ENCODE results near the gene CST4.

The CST4 gene

DNA sequence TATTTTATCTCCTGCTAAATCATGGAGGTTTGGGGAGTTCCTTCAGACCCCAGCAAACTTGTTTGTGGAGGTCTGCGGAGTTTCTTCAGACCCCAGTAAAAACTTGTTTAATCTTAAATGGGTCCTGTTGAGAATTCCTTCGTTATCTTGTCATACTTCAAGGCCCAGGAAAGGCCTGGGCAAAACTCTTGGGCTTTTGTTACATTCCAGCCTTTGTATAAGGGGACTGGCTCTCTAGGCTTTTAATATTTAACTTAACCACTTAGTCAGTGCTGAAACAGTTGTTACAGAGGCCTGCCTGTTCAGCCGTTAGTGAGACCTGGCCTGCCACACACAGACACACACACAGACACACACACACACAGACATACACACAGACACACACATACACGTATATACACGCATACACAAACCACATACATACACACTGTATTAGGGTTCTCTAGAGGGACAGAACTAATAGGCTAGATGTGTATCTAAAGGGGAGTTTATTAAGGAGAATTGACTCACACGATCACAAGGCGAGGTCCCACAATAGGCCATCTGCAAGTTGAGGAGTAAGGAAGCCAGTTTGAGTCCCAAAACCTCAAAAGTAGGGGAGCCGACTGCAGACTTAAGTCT, 29.7 kb downstream of the CST4 start:
- CTCF ChIA-PET = interaction anchor here (2.4 kb wide), 1 partner anchor 9 kb away, joined by 8 read pairs; no protein-coding TSS in a partner anchor

DNA sequence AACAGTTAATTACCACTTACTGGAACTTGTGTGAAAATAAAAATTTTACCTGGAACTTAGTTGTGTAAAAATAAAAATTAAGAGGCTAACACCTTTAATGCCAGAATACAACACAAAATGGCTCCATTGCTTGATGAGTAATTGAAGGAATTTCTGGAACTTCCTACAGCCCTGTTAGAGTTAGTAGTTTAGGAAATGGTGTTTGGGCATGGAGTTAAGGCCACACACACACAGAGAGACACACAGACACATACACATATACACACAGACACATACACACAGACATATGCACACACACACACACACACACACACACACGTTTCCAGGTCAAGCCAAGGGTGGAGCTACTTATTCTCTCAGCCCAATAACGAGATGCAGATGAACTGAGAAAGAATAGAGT, 30.5 kb downstream of the CST4 start:
- H3K4me1 ChIP-seq (ENCODE audit: control insufficient read depth, insufficient read depth, low read length) = no peaks in the 10 kb centered on the region
- CTCF ChIA-PET = interaction anchor here (2.4 kb wide), 1 partner anchor 10 kb away, joined by 8 read pairs; no protein-coding TSS in a partner anchor

More for the DNA sequence above, 29.7 kb downstream of the CST4 start:
- Histone ChIP-seq H3K27ac (ENCODE audit: extremely low read depth, low read depth, low read length) (no peak overlapping the region), H3K4me3 (ENCODE audit: low read depth, low read length) (no peak overlapping the region), H3K36me3 (ENCODE audit: control insufficient read depth in 2 of 2, insufficient read depth in 1 of 2, low read length in 2 of 2) (no peaks in the 10 kb centered on the region), H3K4me1 (ENCODE audit: control insufficient read depth, insufficient read depth, low read length) (no peaks in the 10 kb centered on the region), H3K9me3 (ENCODE audit: control insufficient read depth, insufficient read depth, low read depth, low read length) (no peaks in the 10 kb centered on the region)
- POLR2A ChIA-PET = no interaction called here
- TF ChIP-seq, protein P1, sequence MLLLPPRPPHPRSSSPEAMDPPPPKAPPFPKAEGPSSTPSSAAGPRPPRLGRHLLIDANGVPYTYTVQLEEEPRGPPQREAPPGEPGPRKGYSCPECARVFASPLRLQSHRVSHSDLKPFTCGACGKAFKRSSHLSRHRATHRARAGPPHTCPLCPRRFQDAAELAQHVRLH (tag by site-specific recombination; IDR thresholded peaks at IDR 0.05) = no peak
- no peak for TF ChIP-seq GLIS1 (tag by site-specific recombination; IDR thresholded peaks at IDR 0.05)
- no peak for TF ChIP-seq HOXC10 (CRISPR knock-in tag; IDR thresholded peaks at IDR 0.05)
- TF ChIP-seq GLIS2 (tag by site-specific recombination; IDR thresholded peaks at IDR 0.05) = no peak
- TF ChIP-seq GFI1B (tag by site-specific recombination; IDR thresholded peaks at IDR 0.05) = no peak

DNA sequence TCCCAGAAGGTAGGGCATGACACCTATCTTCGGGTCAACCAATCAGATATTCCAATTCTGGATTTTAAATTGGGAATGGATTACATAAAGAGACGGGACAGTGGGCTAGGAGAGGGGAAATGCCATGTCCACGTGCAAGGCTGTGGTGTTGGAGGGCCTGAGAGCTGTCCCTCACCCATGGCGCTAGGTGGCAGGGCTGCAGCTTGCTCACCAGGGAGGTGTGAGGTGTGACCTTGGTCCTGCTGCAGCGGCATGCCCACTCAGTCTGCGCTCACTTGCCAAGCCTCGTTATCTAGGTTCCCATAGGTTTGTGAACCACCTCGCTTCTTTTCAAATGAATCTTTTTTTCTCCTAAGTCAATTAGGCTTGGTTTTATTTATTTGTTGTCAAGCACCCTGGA, 31.6 kb downstream of the CST4 start:
- CTCF ChIA-PET = no interaction called here

More for the DNA sequence above, 30.5 kb downstream of the CST4 start:
- Histone ChIP-seq H3K4me3 (ENCODE audit: low read depth, low read length) (no peak overlapping the region), H3K9me3 (ENCODE audit: control insufficient read depth, insufficient read depth, low read depth, low read length) (no peaks in the 10 kb centered on the region), H3K27ac (ENCODE audit: extremely low read depth, low read depth, low read length) (no peak overlapping the region), H3K36me3 (ENCODE audit: control insufficient read depth in 2 of 2, insufficient read depth in 1 of 2, low read length in 2 of 2) (no peaks in the 10 kb centered on the region)
- POLR2A ChIA-PET = no interaction called here
- TF ChIP-seq SETDB1 (IDR thresholded peaks at IDR 0.05; ENCODE audit: insufficient read length, low read length) (no peak), GLI2 (tag by site-specific recombination; IDR thresholded peaks at IDR 0.05; ENCODE audit: borderline replicate concordance, low read depth) (no peak), ZNF830 (tag by site-specific recombination; IDR thresholded peaks at IDR 0.05; ENCODE audit: low read depth) (no peak), ZNF658 (tag by site-specific recombination; IDR thresholded peaks at IDR 0.05) (no peak)

DNA sequence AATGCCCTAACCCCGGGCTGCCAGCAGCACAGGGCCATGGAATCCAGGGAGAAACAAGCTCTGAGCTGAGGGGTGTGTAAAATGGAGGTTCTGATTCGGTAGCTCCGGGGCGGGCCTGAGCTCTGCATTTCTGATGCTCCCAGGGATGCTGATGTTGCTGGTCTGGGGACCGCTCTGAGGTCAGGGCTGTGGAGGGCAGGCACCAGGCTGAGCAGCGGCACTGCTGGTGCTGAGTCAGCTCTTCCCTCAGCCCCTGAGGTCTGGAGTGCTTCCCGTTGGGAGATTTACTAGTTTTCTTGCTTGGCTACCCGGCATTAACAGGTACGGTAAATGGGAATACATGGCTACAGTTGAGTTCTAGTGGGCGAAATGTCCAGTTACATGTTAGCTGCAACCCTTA, 32.5 kb downstream of the CST4 start:
- CTCF ChIA-PET = no interaction called here
- POLR2A ChIA-PET = no interaction called here
- H3K27ac ChIP-seq (ENCODE audit: extremely low read depth, low read depth, low read length) = no peak overlapping the region
- TF ChIP-seq ZNF600 (tag by site-specific recombination; IDR thresholded peaks at IDR 0.05) = no peak
- TF ChIP-seq TCF7L2 (IDR thresholded peaks at IDR 0.05; ENCODE audit: borderline replicate concordance, low read depth, low read length) = no peak
- TF ChIP-seq, protein P2, sequence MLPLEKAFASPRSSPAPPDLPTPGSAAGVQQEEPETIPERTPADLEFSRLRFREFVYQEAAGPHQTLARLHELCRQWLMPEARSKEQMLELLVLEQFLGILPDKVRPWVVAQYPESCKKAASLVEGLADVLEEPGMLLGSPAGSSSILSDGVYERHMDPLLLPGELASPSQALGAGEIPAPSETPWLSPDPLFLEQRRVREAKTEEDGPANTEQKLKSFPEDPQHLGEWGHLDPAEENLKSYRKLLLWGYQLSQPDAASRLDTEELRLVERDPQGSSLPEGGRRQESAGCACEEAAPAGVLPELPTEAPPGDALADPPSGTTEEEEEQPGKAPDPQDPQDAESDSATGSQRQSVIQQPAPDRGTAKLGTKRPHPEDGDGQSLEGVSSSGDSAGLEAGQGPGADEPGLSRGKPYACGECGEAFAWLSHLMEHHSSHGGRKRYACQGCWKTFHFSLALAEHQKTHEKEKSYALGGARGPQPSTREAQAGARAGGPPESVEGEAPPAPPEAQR (tag by site-specific recombination; IDR thresholded peaks at IDR 0.05) = no peak
- TF ChIP-seq ZNF707 (tag by site-specific recombination; IDR thresholded peaks at IDR 0.05) = no peak
- TF ChIP-seq ZNF629 (tag by site-specific recombination; IDR thresholded peaks at IDR 0.05) = no peak
- no peak for TF ChIP-seq ZNF239 (tag by site-specific recombination; IDR thresholded peaks at IDR 0.05)
- no peak for TF ChIP-seq ZNF621 (tag by site-specific recombination; IDR thresholded peaks at IDR 0.05)

More for the DNA sequence above, 31.6 kb downstream of the CST4 start:
- POLR2A ChIA-PET = no interaction called here
- Histone ChIP-seq H3K4me3 (ENCODE audit: low read depth, low read length) (no peak overlapping the region), H3K27ac (ENCODE audit: extremely low read depth, low read depth, low read length) (no peak overlapping the region), H3K9me3 (ENCODE audit: control insufficient read depth, insufficient read depth, low read depth, low read length) (no peaks in the 10 kb centered on the region), H3K4me1 (ENCODE audit: control insufficient read depth, insufficient read depth, low read length) (no peaks in the 10 kb centered on the region), H3K36me3 (ENCODE audit: control insufficient read depth in 2 of 2, insufficient read depth in 1 of 2, low read length in 2 of 2) (no peaks in the 10 kb centered on the region)
- TF ChIP-seq ZNF664 (tag by site-specific recombination; IDR thresholded peaks at IDR 0.05) (no peak), ZNF555 (tag by site-specific recombination; conservative IDR thresholded peaks at IDR 0.05) (no peak), ZNF660 (tag by site-specific recombination; IDR thresholded peaks at IDR 0.05) (no peak), ZNF548 (tag by site-specific recombination; IDR thresholded peaks at IDR 0.05) (no peak), ZNF2 (tag by site-specific recombination; IDR thresholded peaks at IDR 0.05) (no peak), ZNF785 (tag by site-specific recombination; IDR thresholded peaks at IDR 0.05) (no peak), MZF1 (tag by site-specific recombination; IDR thresholded peaks at IDR 0.05; ENCODE audit: borderline replicate concordance) (no peak), EGR2 (tag by site-specific recombination; IDR thresholded peaks at IDR 0.05; ENCODE audit: low read depth) (no peak), ZNF48 (tag by site-specific recombination; IDR thresholded peaks at IDR 0.05) (no peak), ZNF311 (tag by site-specific recombination; IDR thresholded peaks at IDR 0.05; ENCODE audit: borderline replicate concordance) (no peak), ZNF585B (tag by site-specific recombination; IDR thresholded peaks at IDR 0.05) (no peak), ZBTB8A (tag by site-specific recombination; IDR thresholded peaks at IDR 0.05) (no peak), ZNF529 (tag by site-specific recombination; IDR thresholded peaks at IDR 0.05; ENCODE audit: insufficient replicate concordance) (no peak), ZNF501 (tag by site-specific recombination; IDR thresholded peaks at IDR 0.05) (no peak)
- TF ChIP-seq, protein P3, sequence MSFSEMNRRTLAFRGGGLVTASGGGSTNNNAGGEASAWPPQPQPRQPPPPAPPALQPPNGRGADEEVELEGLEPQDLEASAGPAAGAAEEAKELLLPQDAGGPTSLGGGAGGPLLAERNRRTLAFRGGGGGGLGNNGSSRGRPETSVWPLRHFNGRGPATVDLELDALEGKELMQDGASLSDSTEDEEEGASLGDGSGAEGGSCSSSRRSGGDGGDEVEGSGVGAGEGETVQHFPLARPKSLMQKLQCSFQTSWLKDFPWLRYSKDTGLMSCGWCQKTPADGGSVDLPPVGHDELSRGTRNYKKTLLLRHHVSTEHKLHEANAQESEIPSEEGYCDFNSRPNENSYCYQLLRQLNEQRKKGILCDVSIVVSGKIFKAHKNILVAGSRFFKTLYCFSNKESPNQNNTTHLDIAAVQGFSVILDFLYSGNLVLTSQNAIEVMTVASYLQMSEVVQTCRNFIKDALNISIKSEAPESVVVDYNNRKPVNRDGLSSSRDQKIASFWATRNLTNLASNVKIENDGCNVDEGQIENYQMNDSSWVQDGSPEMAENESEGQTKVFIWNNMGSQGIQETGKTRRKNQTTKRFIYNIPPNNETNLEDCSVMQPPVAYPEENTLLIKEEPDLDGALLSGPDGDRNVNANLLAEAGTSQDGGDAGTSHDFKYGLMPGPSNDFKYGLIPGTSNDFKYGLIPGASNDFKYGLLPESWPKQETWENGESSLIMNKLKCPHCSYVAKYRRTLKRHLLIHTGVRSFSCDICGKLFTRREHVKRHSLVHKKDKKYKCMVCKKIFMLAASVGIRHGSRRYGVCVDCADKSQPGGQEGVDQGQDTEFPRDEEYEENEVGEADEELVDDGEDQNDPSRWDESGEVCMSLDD (tag by site-specific recombination; IDR thresholded peaks at IDR 0.05) = no peak

More for the DNA sequence above, 32.5 kb downstream of the CST4 start:
- H3K4me3 ChIP-seq (ENCODE audit: low read depth, low read length) = no peak overlapping the region
- no peaks in the 10 kb centered on the region for H3K36me3 ChIP-seq (ENCODE audit: control insufficient read depth in 2 of 2, insufficient read depth in 1 of 2, low read length in 2 of 2)
- no peaks in the 10 kb centered on the region for H3K9me3 ChIP-seq (ENCODE audit: control insufficient read depth, insufficient read depth, low read depth, low read length)
- H3K4me1 ChIP-seq (ENCODE audit: control insufficient read depth, insufficient read depth, low read length) = no peaks in the 10 kb centered on the region

Data from HEK293 (cell line).